Breast epithelium (tissue), 4 donors: ENCODE measurements around the gene SLC35A1. TPM values are rescaled to one million over a fixed set of nuclear protein-coding genes. Genes with fewer than 3 reads are reported as not detected.

Experiments used
- DNase-seq, 2 donors: peaks; one replicate each; pipeline ENCODE4 v3.0.0-alpha.2; 2019; ENCODE audit warnings: low spot score in 2 of 2
- H3K27ac ChIP-seq, 2 donors: fragments of 200-600 bp; sonication (generic) in 1 of 2; one replicate each; pipeline ENCODE4 v1.5.1; 2016 to 2019; ENCODE audit warnings: mild to moderate bottlenecking in 1 of 2
- H3K27me3 ChIP-seq, 2 donors: fragments of 200-600 bp; sonication (generic) in 1 of 2; one replicate each; pipeline versions ENCODE4 v1.5.1 to v1.6.0; 2017 to 2019; ENCODE audit warnings: control low read depth in 1 of 2, mild to moderate bottlenecking in 1 of 2
- H3K36me3 ChIP-seq: fragments of 200-600 bp; one replicate; pipeline ENCODE4 v1.5.1; 2019
- H3K4me1 ChIP-seq, 2 donors: fragments of 200-600 bp; sonication (generic); one replicate each; pipeline ENCODE4 v1.5.1; 2016 to 2019; ENCODE audit warnings: control low read depth in 1 of 2
- H3K4me3 ChIP-seq, 3 donors: fragments of 200-600 bp; sonication (generic); 1 replicate in 2 of 3; 2 replicates in 1 of 3; pipeline ENCODE4 v1.5.1; 2016 to 2019; ENCODE audit warnings: mild to moderate bottlenecking in 3 of 3, moderate library complexity in 2 of 3
- H3K9me3 ChIP-seq, 2 donors: fragments of 200-600 bp; sonication (generic) in 1 of 2; one replicate each; pipeline ENCODE4 v1.5.1; 2016 to 2019; ENCODE audit warnings: control low read depth in 1 of 2
- CTCF ChIP-seq, 3 donors: fragments of 450-650 bp; IDR thresholded peaks; one replicate each; pipeline ENCODE4 v1.5.1; 2016 to 2017; ENCODE audit warnings: antibody characterized with exemption in 3 of 3, mild to moderate bottlenecking in 3 of 3, moderate library complexity in 3 of 3
- POLR2A ChIP-seq: fragments of 450-650 bp; IDR thresholded peaks from one replicate; pipeline ENCODE4 v1.6.1; 2016; ENCODE audit warnings: antibody characterized with exemption, mild to moderate bottlenecking, moderate library complexity
- POLR2AphosphoS5 ChIP-seq, 3 donors: sonication (generic); formaldehyde crosslinking; IDR thresholded peaks; one replicate each; pipeline ENCODE4 v1.6.1; 2017; ENCODE audit warnings: antibody characterized with exemption in 3 of 3
- intact Hi-C: fragments of 100-400 bp; cut with DNase I; formaldehyde crosslinking; loops from one replicate; pipeline ENCODE4 v1.15.1; 2023; ENCODE audit warnings: low total_unique reads
- total RNA-seq, 3 donors: library from RNA; depleted of rRNA; stranded (reverse); fragments of >200 nt; gene quantifications; one replicate each; pipeline ENCODE4 v1.1.0, GENCODE V29; 2016

Gene SLC35A1
- total RNA-seq, 3 donors from 2014 or later, result 20.3 to 46.7 (median 22.9) TPM

DNA sequence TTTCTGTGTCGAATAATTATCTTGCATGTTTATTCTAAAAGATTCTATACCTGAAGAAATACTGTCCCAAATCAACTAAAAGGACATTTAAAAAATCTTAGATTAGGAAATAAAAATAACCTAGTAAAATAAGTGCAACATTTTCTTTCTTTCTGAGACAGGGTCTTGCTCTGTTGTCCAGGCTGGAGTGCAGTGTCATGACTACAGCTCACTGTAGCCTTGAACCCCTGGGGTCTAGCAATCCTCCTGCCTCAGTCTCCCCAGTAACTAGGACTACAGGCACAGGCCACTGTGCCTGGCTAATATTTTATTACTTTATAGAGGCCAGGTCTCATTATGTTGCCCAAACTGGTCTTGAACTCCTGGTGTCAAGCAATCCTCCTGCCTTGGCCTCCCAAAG is 68.3 kb downstream of the SLC35A1 start:
- no peak for TF ChIP-seq POLR2AphosphoS5 (IDR thresholded peaks at IDR 0.05)
- TF ChIP-seq POLR2A, result no peak
- no peak for TF ChIP-seq CTCF (IDR thresholded peaks at IDR 0.05)
- Histone ChIP-seq H3K27ac (no peak overlapping the region), H3K4me1 (no peaks in the 10 kb centered on the region), H3K36me3 (no peaks in the 10 kb centered on the region), H3K4me3 (no peak overlapping the region), H3K27me3 (no peaks in the 10 kb centered on the region), H3K9me3 (no peaks in the 10 kb centered on the region)
- intact Hi-C loops, result no loop called here
- DNase-seq, result no peak

DNA sequence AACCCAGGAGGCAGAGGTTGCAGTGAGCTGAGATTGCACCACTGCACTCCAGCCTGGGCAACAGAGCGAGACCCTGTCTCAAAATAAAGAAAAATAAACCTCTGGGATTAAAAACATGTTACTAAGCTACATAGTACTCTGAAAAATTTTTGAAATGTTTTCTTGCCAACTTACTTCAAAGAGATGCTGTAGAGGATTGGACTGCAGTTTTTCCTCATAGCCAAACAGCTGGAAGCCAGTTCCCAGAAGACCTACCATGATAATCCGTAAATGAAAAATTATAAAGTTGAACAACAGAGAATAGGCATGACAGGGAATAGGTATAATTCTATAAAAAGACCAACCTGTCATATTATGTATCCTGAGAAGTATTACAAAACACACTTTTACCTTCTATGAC is 69.0 kb downstream of the SLC35A1 start:
- no peaks in the 10 kb centered on the region for H3K27me3 ChIP-seq
- no peak overlapping the region for H3K4me3 ChIP-seq
- H3K4me1 ChIP-seq, result no peaks in the 10 kb centered on the region
- no peaks in the 10 kb centered on the region for H3K9me3 ChIP-seq
- intact Hi-C loops, result no loop called here
- DNase-seq, result no peak
- TF ChIP-seq POLR2A (no peak), POLR2AphosphoS5 (IDR thresholded peaks at IDR 0.05) (no peak), CTCF (IDR thresholded peaks at IDR 0.05) (no peak)
- H3K27ac ChIP-seq, result no peak overlapping the region
- no peaks in the 10 kb centered on the region for H3K36me3 ChIP-seq

DNA sequence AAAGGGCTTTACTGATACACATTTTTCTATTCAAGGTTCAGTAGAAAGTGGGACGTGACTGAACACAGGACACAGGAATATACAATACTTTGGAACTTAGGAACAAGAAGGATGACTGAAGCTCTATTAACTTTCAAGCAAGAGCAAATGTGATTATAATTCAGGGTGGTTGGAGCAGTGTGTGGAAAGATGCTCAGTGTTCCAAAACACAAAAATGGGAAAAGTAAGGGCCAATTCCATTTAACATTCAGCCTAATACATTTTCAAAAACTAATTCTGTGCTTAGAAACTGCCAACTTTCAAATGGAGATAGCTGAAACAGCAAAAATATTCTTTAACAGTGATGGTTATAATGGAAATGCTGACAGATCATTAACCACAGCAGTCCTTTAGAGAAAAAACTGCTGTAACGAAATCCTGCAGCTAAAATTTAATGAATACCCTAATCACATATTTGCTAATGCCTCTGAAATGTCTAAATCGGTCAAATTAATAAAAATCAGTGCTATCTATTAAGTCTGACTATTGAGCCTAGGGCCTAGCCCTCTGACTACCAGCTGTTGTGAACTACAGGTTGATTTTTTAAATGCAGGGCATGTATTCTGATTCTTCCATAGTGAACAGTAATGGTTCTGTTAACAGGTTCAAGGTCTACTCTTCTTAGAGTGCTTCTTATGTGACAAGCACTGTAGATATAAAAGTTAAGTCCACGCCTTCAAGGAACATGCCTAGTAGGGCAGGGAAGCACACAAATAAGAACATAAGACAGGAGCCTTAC is 71.1 kb downstream of the SLC35A1 start:
- Histone ChIP-seq H3K27me3 (no peaks in the 10 kb centered on the region), H3K36me3 (no peaks in the 10 kb centered on the region), H3K4me3 (no peak overlapping the region), H3K4me1 (no peaks in the 10 kb centered on the region), H3K27ac (no peak overlapping the region), H3K9me3 (no peaks in the 10 kb centered on the region)
- TF ChIP-seq POLR2AphosphoS5 (IDR thresholded peaks at IDR 0.05) (no peak), CTCF (IDR thresholded peaks at IDR 0.05) (no peak)
- intact Hi-C loops, result no loop called here
- no peak for DNase-seq

DNA sequence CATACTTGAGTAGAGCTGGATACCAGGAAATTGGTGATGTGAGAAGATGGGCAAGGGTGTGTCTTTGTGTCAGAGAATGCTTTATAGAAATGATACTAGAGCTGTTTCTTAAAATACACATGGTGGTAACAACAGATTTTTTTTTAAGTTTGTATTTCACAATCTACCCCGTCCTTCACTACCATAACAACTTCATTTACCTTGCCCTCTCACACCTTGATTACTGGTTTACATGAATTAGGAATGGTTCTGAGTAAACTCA is 71.6 kb downstream of the SLC35A1 start:
- intact Hi-C loops, result no loop called here
- TF ChIP-seq CTCF (IDR thresholded peaks at IDR 0.05) (no peak), POLR2A (no peak), POLR2AphosphoS5 (IDR thresholded peaks at IDR 0.05) (no peak)
- Histone ChIP-seq H3K4me3 (no peak overlapping the region), H3K36me3 (no peaks in the 10 kb centered on the region), H3K27me3 (no peaks in the 10 kb centered on the region), H3K4me1 (no peaks in the 10 kb centered on the region), H3K27ac (no peak overlapping the region), H3K9me3 (no peaks in the 10 kb centered on the region)
- DNase-seq, result no peak

GRCh38 chr6:87551799-87552198 is 79.0 kb downstream of the SLC35A1 start:
- Histone ChIP-seq H3K27ac (no peak overlapping the region), H3K36me3 (no peaks in the 10 kb centered on the region), H3K27me3 (no peaks in the 10 kb centered on the region), H3K4me1 (no peaks in the 10 kb centered on the region), H3K4me3 (no peak overlapping the region), H3K9me3 (no peaks in the 10 kb centered on the region)
- intact Hi-C loops, result no loop called here
- no peak for DNase-seq
- TF ChIP-seq POLR2A (no peak), POLR2AphosphoS5 (IDR thresholded peaks at IDR 0.05) (no peak), CTCF (IDR thresholded peaks at IDR 0.05) (no peak)
